ENCODE results near the gene CARM1.

Gene CARM1

DNA sequence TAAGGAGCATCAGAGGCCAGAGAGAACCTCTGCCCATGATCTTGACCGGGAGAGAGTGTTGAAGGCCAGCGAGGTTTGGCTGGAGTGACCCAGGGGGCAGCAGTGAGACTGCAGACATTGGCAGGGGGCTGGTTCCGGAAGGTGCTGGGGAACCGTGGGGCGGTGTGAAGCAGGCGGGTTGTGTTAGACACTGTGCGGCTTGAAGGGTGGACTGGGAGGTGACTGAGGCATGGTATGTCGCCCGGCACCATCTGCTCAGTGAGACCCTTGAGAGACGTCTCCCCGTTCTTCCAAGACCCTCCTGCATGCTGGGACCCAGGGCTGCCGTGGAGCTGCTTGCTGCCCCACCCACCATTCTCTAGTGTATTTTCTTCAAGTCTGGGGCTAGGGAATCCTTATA, 24.6 kb downstream of the CARM1 start:
- CTCF ChIA-PET: interaction anchor here (2.0 kb wide), 1 partner anchor 23 kb away, joined by 4 read pairs; no protein-coding TSS in a partner anchor
- POLR2A ChIA-PET: no interaction called here
- no peak for DNase-seq (ENCODE audit: extremely low spot score)
- TF ChIP-seq, protein P1, sequence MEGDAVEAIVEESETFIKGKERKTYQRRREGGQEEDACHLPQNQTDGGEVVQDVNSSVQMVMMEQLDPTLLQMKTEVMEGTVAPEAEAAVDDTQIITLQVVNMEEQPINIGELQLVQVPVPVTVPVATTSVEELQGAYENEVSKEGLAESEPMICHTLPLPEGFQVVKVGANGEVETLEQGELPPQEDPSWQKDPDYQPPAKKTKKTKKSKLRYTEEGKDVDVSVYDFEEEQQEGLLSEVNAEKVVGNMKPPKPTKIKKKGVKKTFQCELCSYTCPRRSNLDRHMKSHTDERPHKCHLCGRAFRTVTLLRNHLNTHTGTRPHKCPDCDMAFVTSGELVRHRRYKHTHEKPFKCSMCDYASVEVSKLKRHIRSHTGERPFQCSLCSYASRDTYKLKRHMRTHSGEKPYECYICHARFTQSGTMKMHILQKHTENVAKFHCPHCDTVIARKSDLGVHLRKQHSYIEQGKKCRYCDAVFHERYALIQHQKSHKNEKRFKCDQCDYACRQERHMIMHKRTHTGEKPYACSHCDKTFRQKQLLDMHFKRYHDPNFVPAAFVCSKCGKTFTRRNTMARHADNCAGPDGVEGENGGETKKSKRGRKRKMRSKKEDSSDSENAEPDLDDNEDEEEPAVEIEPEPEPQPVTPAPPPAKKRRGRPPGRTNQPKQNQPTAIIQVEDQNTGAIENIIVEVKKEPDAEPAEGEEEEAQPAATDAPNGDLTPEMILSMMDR (IDR thresholded peaks at IDR 0.05; ENCODE audit: control extremely low read depth, extremely low read depth, low read depth, missing control alignments): peak; percentile 7

DNA sequence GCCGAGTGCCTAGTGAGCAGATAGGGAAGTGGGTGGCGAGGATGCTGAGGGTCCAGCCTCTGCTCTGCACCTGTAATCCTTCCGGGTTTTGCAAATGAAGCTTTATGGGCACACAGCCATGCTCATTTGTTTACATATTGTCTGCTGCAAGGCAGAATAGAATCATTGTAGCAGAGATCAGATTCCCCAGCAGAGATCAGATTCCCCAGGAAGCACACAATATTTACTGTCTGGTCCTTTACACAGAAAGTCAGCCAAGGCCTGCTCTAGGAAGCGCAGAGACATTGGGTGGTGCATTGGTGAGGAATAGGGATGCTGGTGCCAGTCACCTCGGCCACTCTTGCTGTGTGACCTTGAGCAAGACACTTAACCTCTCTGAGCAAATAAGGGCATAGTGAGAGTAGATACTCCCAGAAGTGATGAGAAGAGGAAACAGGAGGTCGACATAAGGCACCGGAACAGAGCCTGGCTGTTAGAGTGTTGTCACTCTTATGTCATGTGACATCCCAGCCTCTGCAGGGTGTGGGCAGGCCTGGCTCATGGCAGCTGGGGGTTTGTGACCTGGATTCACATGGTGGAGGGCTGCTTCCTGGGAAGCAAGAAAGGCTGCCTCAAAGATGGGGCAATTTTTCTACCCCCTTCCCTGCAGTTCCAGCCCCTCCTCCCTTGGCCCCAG, 25.6 kb downstream of the CARM1 start:
- TF ChIP-seq, protein P1 (IDR thresholded peaks at IDR 0.05; ENCODE audit: control extremely low read depth, extremely low read depth, low read depth, missing control alignments): no peak
- ChIA-PET CTCF (interaction anchor here (1.1 to 1.4 kb wide), 2 partner anchors 9 to 17 kb away, joined by 3 read pairs; no protein-coding TSS in a partner anchor), POLR2A (no interaction called here)
- DNase-seq (ENCODE audit: extremely low spot score): no peak

DNA sequence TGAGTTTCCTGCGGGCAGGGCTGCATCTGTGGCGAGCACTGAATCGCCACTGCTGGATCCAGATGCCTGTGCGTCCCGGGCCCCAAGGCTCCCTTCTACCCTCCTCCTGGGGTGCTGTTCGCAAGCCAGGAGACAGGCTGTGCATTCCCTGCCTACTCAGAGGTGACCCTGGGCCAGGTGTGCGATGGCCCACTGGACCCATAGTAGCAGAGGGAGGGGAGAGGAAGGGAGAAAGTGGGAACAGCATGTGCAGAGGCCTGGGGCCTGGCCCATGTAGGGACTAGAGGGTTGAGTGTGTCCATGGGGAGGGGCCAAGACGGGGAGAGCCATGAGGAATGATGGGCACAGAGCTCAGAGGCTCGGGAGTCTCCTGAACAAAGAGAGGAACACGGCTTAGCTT, 27.3 kb downstream of the CARM1 start:
- TF ChIP-seq, protein P1 (IDR thresholded peaks at IDR 0.05; ENCODE audit: control extremely low read depth, extremely low read depth, low read depth, missing control alignments): no peak
- CTCF ChIA-PET: no interaction called here
- no peak for DNase-seq (ENCODE audit: extremely low spot score)
- POLR2A ChIA-PET: interaction anchor here (0.6 to 0.7 kb wide), 3 partner anchors 10 to 419 kb away, joined by 3 to 4 read pairs (median 4); no protein-coding TSS in a partner anchor

DNA sequence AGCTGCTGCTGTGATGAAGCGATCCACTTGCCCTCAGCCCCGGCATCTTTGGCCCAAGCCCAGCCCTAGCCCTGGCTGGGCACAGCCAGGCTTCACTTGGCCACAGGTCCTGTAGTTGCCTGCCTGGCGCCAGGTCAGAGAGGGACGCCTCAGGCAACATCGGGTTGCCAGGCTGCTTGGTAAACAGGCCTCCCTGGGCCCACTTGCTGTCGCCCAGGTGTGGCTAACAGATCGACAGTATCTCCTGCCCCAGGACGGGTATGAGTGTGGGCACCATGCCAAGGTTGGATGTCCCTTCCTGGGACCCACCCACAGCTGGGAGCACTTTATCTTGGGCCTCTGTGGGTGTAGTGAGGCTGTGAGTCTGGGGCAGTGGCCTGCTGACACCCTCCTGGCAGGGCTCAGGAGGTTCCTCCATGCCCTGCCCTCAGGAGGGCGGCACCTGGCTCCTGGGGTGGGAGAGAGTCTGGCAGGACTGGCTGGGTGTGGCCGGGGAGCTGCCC, 27.8 kb downstream of the CARM1 start:
- ChIA-PET CTCF (interaction anchor here (0.8 to 1.1 kb wide), 2 partner anchors 11 kb away, joined by 3 to 4 read pairs; no protein-coding TSS in a partner anchor), POLR2A (interaction anchor here (0.6 kb wide), 1 partner anchor 419 kb away, joined by 3 read pairs; no protein-coding TSS in a partner anchor)
- no peak for DNase-seq (ENCODE audit: extremely low spot score)
- TF ChIP-seq, protein P1 (IDR thresholded peaks at IDR 0.05; ENCODE audit: control extremely low read depth, extremely low read depth, low read depth, missing control alignments): no peak

DNA sequence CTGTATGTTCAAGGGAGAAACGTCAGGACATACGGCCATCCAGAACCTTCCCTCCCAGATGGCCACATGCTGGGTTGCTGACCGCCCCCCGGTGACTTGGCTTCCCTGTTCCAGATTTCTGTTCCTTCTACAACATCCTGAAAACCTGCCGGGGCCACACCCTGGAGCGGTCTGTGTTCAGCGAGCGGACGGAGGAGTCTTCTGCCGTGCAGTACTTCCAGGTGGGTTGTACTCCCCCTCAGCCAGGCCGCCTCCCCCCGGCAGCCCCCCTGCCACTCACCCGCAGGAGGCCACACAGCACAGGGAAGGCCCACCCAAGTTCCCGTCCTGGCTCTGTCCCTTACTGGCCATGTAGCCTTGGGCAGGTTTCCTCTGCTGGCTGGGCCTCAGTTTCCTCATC, 36.6 kb downstream of the CARM1 start:
- DNase-seq (ENCODE audit: extremely low spot score): no peak
- ChIA-PET CTCF (interaction anchor here (1.7 kb wide), 1 partner anchor 28 kb away, joined by 5 read pairs; no protein-coding TSS in a partner anchor), POLR2A (no interaction called here)
- TF ChIP-seq, protein P1 (IDR thresholded peaks at IDR 0.05; ENCODE audit: control extremely low read depth, extremely low read depth, low read depth, missing control alignments): no peak

DNA sequence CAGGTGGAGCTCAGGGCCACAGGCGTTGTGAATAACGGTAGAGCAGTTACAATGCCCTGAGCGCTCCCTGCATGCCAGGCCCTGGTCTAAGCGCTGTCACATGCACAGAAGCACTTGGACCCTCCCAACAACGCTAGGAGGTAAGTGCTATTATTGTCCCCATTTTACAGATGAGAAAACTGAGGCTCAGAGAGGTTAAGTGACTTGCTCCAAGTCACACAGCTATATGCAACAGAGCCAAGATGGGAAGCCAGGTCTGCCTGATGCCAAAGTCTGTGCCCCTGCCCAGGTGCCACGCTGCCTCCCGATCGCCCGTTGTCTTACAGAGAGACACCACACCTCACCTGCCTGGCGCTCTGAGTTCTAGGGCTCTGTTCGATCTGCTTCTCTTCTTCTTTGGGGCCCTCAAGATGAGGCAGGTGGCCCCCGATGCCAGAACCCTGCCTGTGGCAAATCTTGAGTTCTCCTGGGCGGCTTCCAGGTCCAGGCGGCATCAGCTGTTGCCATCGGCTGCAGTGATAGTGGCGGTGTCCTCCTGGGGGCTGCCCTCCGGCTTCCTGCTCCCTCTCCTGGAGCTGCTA, 37.1 kb downstream of the CARM1 start:
- DNase-seq (ENCODE audit: extremely low spot score): no peak
- ChIA-PET POLR2A (no interaction called here), CTCF (interaction anchor here (1.7 kb wide), 1 partner anchor 28 kb away, joined by 5 read pairs; no protein-coding TSS in a partner anchor)
- TF ChIP-seq, protein P1 (IDR thresholded peaks at IDR 0.05; ENCODE audit: control extremely low read depth, extremely low read depth, low read depth, missing control alignments): no peak
